Right lung (tissue), 10 donors: Measurements from ENCODE around the gene FZD2. TPM values are rescaled to one million over a fixed set of nuclear protein-coding genes. Genes with fewer than 3 reads are reported as not detected.
"Not testable (repeated sequence)": the region's sequence is repeated elsewhere in the genome, so short reads cannot be mapped to it uniquely, and the experiment has no call there.

Experiments used
- DNase-seq, 2 donors: peaks; one replicate each; pipeline ENCODE4 v3.0.0-alpha.2; 2013
- long read RNA-seq, 8 donors: transcript quantifications; one replicate each; lab custom pipeline, GENCODE V29; 2026
- polyA plus RNA-seq, 5 donors: library from polyadenylated mRNA; unstranded; fragments of 120-200 nt; gene quantifications; one replicate each; pipeline versions ENCODE4 v1.2.1 to v1.2.3, GENCODE V29; 2013; ENCODE audit warnings: inconsistent platforms in 1 of 5, low replicate concordance in 1 of 5; ENCODE audit not compliant: insufficient read length in 5 of 5, insufficient read depth in 1 of 5

FZD2 gene
- polyA plus RNA-seq: 10 to 100 TPM; 21.6 to 34.5 (median 28.7) TPM
- long read RNA-seq, donor 1, transcript FZD2-201 (1 exons, 2,112 nt): major isoform, 77 of 77 reads
- long read RNA-seq, donor 1, partial matches to known transcripts: 0 of 77 reads
- long read RNA-seq, donor 1, other reads (novel, unspliced or antisense): 0 of 77 reads
- long read RNA-seq, donor 2, transcript FZD2-201 (1 exons, 2,112 nt): major isoform, 40 of 40 reads
- long read RNA-seq, donor 2, partial matches to known transcripts: 0 of 40 reads
- long read RNA-seq, donor 2, other reads (novel, unspliced or antisense): 0 of 40 reads
- long read RNA-seq, donor 3, transcript FZD2-201 (1 exons, 2,112 nt): major isoform, 66 of 74 reads
- long read RNA-seq, donor 3, partial matches to known transcripts: 8 of 74 reads
- long read RNA-seq, donor 3, other reads (novel, unspliced or antisense): 0 of 74 reads
- long read RNA-seq, donor 4, transcript FZD2-201 (1 exons, 2,112 nt): major isoform, 37 of 37 reads
- long read RNA-seq, donor 4, partial matches to known transcripts: 0 of 37 reads
- long read RNA-seq, donor 4, other reads (novel, unspliced or antisense): 0 of 37 reads
- long read RNA-seq, donor 5, transcript FZD2-201 (1 exons, 2,112 nt): major isoform, 54 of 54 reads
- long read RNA-seq, donor 5, partial matches to known transcripts: 0 of 54 reads
- long read RNA-seq, donor 5, other reads (novel, unspliced or antisense): 0 of 54 reads
- long read RNA-seq, donor 6, transcript FZD2-201 (1 exons, 2,112 nt): major isoform, 63 of 63 reads
- long read RNA-seq, donor 6, partial matches to known transcripts: 0 of 63 reads
- long read RNA-seq, donor 6, other reads (novel, unspliced or antisense): 0 of 63 reads
- long read RNA-seq, donor 7, transcript FZD2-201 (1 exons, 2,112 nt): major isoform, 33 of 33 reads
- long read RNA-seq, donor 7, partial matches to known transcripts: 0 of 33 reads
- long read RNA-seq, donor 7, other reads (novel, unspliced or antisense): 0 of 33 reads
- long read RNA-seq, donor 8, transcript FZD2-201 (1 exons, 2,112 nt): major isoform, 23 of 23 reads
- long read RNA-seq, donor 8, partial matches to known transcripts: 0 of 23 reads
- long read RNA-seq, donor 8, other reads (novel, unspliced or antisense): 0 of 23 reads

- peak; percentile 96 to 97 for DNase-seq
Measured at GRCh38 chr17:44556832-44557606, at the start of gene FZD2. Gene FZD2 (plus strand): TSS chr17:44557484. CDS start chr17:44557689, 205 bp downstream.

GRCh38 chr17:44511241-44512134 is 45.8 kb upstream of the FZD2 start:
- not testable (repeated sequence) for DNase-seq

GRCh38 chr17:44518032-44518431 is 39.3 kb upstream of the FZD2 start:
- no peak for DNase-seq

GRCh38 chr17:44522883-44523671 is 34.2 kb upstream of the FZD2 start:
- no peak for DNase-seq

GRCh38 chr17:44523672-44523972 is 33.7 kb upstream of the FZD2 start:
- no peak for DNase-seq

- DNase-seq: no peak
Measured at GRCh38 chr17:44527102-44527501, 30.2 kb upstream of the FZD2 start.

GRCh38 chr17:44527954-44528353 is 29.3 kb upstream of the FZD2 start:
- no peak for DNase-seq

GRCh38 chr17:44529864-44530263 is 27.4 kb upstream of the FZD2 start:
- DNase-seq: no peak

- no peak for DNase-seq
Measured at GRCh38 chr17:44530896-44531418, 26.3 kb upstream of the FZD2 start.

- DNase-seq: peak; percentile 82 to 87
Measured at GRCh38 chr17:44533533-44534246, 23.6 kb upstream of the FZD2 start.

GRCh38 chr17:44536090-44536953 is 21.0 kb upstream of the FZD2 start:
- no peak for DNase-seq

GRCh38 chr17:44537922-44538321 is 19.4 kb upstream of the FZD2 start:
- DNase-seq: not testable (repeated sequence)

GRCh38 chr17:44539673-44540072 is 17.6 kb upstream of the FZD2 start:
- no peak for DNase-seq

GRCh38 chr17:44540246-44541084 is 16.8 kb upstream of the FZD2 start:
- no peak for DNase-seq

GRCh38 chr17:44541884-44542581 is 15.3 kb upstream of the FZD2 start:
- DNase-seq: no peak
